HFFc6 (cell line): Measurements from ENCODE around the gene RANGAP1. TPM values are rescaled to one million over a fixed set of nuclear protein-coding genes. Genes with fewer than 3 reads are reported as not detected.

Experiments used
- DNase-seq: peaks from one replicate; pipeline ENCODE4 v3.0.0-alpha.2; 2018
- H3K27ac Mint-ChIP-seq: 2 replicates; pipeline ENCODE4 v1.8.0; 2020; ENCODE audit warnings: mild to moderate bottlenecking, mixed read lengths
- H3K27me3 Mint-ChIP-seq: 2 replicates; pipeline ENCODE4 v1.8.0; 2021; ENCODE audit warnings: mild to moderate bottlenecking, moderate library complexity, mixed read lengths; ENCODE audit not compliant: insufficient read depth
- H3K36me3 Mint-ChIP-seq: 2 replicates; pipeline ENCODE4 v1.8.0; 2021; ENCODE audit warnings: low read depth, mixed read lengths
- H3K4me1 Mint-ChIP-seq: 2 replicates; pipeline ENCODE4 v1.8.0; 2020; ENCODE audit warnings: low read depth, mixed read lengths
- H3K4me3 Mint-ChIP-seq: 2 replicates; pipeline ENCODE4 v1.8.0; 2020; ENCODE audit warnings: mild to moderate bottlenecking, moderate library complexity, mixed read lengths
- H3K9me3 Mint-ChIP-seq: 2 replicates; pipeline ENCODE4 v1.8.0; 2020; ENCODE audit warnings: mild to moderate bottlenecking, mixed read lengths
- total RNA-seq, 6 experiments: library from RNA; stranded (reverse); fragmentation: NEBNext Ultra II Directional; extraction: Animal tissue kit (Norgen Biotek cat#: 25700); gene quantifications; 2 replicates in 1 of 6; 3 replicates in 5 of 6; pipeline ENCODE4 v1.2.3, GENCODE V29; 2021
- TF ChIP-seq, protein P1 (sequence below): fragments of 200-600 bp; sonication (generic); IDR thresholded peaks from 2 replicates; pipeline ENCODE4 v1.5.0; 2021; ENCODE audit warnings: antibody characterized with exemption, mild to moderate bottlenecking

The RANGAP1 gene
- total RNA-seq, 6 experiments from 2014 or later, result 215 to 249 (median 227) TPM

DNA sequence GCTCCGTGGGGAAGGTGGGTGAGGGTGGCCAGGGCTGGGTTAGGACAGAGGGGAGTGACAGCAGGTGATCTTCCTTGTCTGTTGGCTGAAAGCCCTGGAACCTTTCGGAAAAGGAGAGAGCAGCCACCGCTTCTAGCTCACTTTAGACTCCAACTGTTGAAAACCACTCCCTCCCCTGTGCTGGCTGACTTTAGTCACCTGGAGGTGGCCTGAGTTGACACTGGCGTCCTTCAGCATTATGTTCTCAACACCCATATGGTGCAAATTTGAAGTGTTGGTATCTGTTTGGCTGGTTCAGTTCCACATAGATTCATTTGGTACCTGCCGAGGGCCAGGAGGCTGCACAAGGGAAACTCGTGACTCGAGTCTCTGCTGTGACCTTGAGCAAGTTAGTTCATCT lies 44.2 kb upstream of the RANGAP1 start:
- TF ChIP-seq, protein P1, sequence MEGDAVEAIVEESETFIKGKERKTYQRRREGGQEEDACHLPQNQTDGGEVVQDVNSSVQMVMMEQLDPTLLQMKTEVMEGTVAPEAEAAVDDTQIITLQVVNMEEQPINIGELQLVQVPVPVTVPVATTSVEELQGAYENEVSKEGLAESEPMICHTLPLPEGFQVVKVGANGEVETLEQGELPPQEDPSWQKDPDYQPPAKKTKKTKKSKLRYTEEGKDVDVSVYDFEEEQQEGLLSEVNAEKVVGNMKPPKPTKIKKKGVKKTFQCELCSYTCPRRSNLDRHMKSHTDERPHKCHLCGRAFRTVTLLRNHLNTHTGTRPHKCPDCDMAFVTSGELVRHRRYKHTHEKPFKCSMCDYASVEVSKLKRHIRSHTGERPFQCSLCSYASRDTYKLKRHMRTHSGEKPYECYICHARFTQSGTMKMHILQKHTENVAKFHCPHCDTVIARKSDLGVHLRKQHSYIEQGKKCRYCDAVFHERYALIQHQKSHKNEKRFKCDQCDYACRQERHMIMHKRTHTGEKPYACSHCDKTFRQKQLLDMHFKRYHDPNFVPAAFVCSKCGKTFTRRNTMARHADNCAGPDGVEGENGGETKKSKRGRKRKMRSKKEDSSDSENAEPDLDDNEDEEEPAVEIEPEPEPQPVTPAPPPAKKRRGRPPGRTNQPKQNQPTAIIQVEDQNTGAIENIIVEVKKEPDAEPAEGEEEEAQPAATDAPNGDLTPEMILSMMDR, result no peak
- Mint-ChIP-seq H3K27ac (no peak overlapping the region), H3K4me3 (no peak overlapping the region), H3K4me1 (peaks cover 9% of the 10 kb centered on the region; the same call in 1 of the 2 replicates), H3K36me3 (peaks cover 19% of the 10 kb centered on the region), H3K27me3 (no peaks in the 10 kb centered on the region; the same call in 1 of the 2 replicates), H3K9me3 (no peaks in the 10 kb centered on the region)
- DNase-seq, result no peak

DNA sequence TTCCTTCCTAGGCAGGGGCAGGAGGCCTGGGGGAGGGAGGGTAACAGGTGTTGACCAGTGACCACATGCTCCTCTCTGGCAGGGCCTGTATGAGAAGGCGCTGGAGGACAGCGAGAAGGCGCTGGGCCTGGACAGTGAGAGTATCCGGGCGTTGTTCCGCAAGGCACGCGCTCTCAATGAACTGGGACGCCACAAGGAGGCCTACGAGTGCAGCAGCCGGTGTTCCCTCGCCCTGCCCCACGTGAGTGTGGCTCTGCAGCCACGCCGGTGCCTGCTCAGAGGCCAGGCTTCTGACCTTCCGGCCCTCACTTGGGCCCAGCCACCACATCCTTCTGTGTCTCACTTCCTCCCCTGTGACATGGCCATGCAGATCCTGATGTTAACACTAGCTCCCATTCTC lies 41.1 kb upstream of the RANGAP1 start:
- H3K9me3 Mint-ChIP-seq, result no peaks in the 10 kb centered on the region
- H3K27ac Mint-ChIP-seq, result no peak overlapping the region
- no peak for DNase-seq
- peaks cover 9% of the 10 kb centered on the region; the same call in 1 of the 2 replicates for H3K4me1 Mint-ChIP-seq
- H3K27me3 Mint-ChIP-seq, result peaks cover 2% of the 10 kb centered on the region; the same call in 1 of the 2 replicates
- TF ChIP-seq, protein P1, result no peak
- H3K4me3 Mint-ChIP-seq, result no peak overlapping the region
- peaks cover 25% of the 10 kb centered on the region for H3K36me3 Mint-ChIP-seq

DNA sequence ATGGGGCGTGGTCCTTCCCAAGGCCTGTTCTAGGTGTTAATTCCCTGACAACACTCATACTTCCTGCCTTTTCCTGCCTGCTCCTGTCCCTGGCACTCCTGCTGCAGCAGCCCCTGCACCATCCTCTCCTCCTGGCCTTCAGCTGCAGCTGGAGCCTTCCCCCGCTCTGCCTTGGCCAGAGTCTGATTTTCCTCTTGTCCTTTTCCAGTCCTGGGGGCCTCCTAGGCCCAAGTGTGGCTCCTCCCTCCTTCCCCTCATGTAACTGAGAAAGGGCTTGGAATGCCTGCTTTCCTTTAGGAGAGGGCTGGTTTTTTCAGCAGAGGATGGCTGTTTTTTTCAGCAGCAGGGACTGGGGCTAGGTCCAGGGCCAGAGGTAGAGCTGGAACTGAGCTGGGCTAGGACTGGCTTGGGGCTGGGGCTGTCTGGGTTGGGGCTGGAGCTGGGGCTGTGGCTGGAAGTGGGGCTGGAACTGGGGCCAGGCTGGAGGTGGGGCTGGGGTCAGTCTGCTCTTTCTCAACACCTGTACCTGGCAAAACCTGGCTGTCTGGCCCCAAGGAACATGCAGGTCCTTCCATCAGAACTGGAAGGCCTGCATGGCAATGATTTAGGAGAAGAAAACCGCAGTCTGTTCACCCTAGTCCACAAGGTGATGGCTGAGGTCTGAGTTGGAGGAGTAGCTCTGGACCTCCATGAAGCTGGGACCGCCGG lies 39.0 kb upstream of the RANGAP1 start:
- Mint-ChIP-seq H3K27ac (no peak overlapping the region), H3K27me3 (peaks cover 4% of the 10 kb centered on the region), H3K4me3 (no peak overlapping the region), H3K36me3 (peaks cover 34% of the 10 kb centered on the region), H3K9me3 (no peaks in the 10 kb centered on the region), H3K4me1 (peaks cover 9% of the 10 kb centered on the region; the same call in 1 of the 2 replicates)
- TF ChIP-seq, protein P1, result no peak
- DNase-seq, result no peak

DNA sequence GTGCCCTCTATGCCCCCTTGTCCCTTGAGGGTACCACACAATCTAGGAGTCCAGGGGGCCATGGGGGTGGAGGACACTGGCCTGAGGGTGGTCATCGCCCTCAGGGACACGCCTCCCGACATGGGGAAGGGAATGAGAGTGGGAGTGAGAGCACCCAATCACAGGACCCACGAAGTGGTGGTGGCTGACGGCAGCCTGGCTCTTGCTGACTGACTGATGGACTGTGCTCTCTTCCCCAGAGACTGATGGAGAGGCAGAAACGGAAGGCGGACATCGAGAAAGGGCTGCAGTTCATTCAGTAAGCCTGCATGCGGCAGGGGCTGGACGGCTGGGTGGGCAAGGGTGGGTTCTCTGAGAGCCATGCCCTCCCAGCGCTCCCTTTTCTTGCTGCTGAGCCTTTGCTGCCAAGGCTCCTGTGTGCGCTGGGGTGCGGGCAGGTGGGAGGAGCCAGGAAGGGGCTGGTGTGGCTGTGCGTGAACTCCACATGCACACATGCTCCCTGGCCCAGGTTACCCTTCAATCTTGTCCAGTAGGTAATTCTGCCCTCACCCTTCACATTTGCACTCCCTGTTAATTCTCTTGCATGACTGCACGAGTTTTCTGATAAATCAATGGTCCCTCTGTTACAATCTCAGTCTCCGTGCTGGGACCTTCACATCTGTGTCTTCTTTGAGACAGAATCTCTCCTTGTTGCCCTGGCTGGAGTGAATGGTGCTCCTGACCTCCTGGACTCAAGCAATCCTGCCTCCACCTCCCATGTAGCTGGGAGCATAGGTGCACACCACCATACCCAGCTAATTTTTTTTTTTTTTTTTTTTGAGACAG lies 34.6 kb upstream of the RANGAP1 start:
- Mint-ChIP-seq H3K27me3 (peaks cover 8% of the 10 kb centered on the region), H3K36me3 (peaks cover 35% of the 10 kb centered on the region), H3K4me1 (no peaks in the 10 kb centered on the region)

DNA sequence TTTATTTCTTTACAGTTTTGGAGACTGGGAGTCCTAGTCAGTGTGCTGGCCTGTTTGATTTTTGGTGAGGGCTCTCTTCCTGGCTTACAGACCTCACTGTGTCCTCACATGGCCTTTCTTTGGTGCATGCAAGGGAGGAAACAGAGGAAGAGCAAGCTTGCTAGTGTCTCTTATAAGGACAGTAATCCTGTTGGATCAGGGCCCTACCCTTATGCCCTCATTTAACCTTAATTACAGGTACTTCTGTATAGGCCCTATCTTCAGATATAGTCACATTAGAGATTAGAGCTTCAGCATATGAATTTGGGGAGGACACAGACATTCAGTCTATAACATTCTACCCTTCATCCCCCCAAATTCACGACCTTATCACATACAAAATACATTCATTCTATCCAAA lies 29.6 kb upstream of the RANGAP1 start:
- H3K4me3 Mint-ChIP-seq, result no peak overlapping the region
- peaks cover 18% of the 10 kb centered on the region for H3K36me3 Mint-ChIP-seq
- peaks cover 5% of the 10 kb centered on the region for H3K27me3 Mint-ChIP-seq
- H3K27ac Mint-ChIP-seq, result no peak overlapping the region
- DNase-seq, result no peak
- peaks cover 10% of the 10 kb centered on the region for H3K4me1 Mint-ChIP-seq
- TF ChIP-seq, protein P1, result no peak
- no peaks in the 10 kb centered on the region for H3K9me3 Mint-ChIP-seq

More for the DNA sequence above, 34.6 kb upstream of the RANGAP1 start:
- H3K27ac Mint-ChIP-seq, result no peak overlapping the region
- H3K4me3 Mint-ChIP-seq, result no peak overlapping the region; the same call in 1 of the 2 replicates
- TF ChIP-seq, protein P1, result no peak
- H3K9me3 Mint-ChIP-seq, result no peaks in the 10 kb centered on the region
- DNase-seq, result no peak
